PC-3 (cell line): ENCODE measurements around the gene PCNX2. TPM values are rescaled to one million over a fixed set of nuclear protein-coding genes. Genes with fewer than 3 reads are reported as not detected.

ENCODE experiments used
- ATAC-seq: fragments of 200-7000 bp; cut with Tn5 transposase; 2 replicates; pipeline ENCODE4 v1.9.1; 2020; ENCODE audit warnings: mild to moderate bottlenecking, moderate library complexity
- BruUV-seq: library from RNA; stranded (reverse); fragments of 400-500 nt; replicated peaks from 2 replicates; lab custom pipeline; 2021; lab: Mats Ljungman, UMichigan
- CTCF ChIA-PET: fragments of 300-600 bp; sonication (Branson Sonifier 250); formaldehyde crosslinking; loops from one replicate; lab custom pipeline; 2022; ENCODE audit warnings: antibody characterized with exemption; lab: Charles Lee
- POLR2A ChIA-PET: fragments of 300-600 bp; sonication (Branson Sonifier 250); formaldehyde crosslinking; loops from one replicate; lab custom pipeline; 2022; ENCODE audit warnings: antibody characterized with exemption; ENCODE audit not compliant: unreplicated experiment; lab: Charles Lee
- DNase-seq: peaks from one replicate; pipeline ENCODE4 v3.0.0-alpha.2; 2015
- H2AFZ ChIP-seq: fragments of 300-600 bp; sonication (generic); 2 replicates; pipeline ENCODE4 v1.6.0; 2016; ENCODE audit warnings: antibody characterized with exemption, low read length
- H3F3A ChIP-seq: fragments of 300-600 bp; sonication (generic); one replicate; pipeline ENCODE4 v1.6.0; 2017; ENCODE audit warnings: antibody characterized with exemption, low read length, control low read depth, mild to moderate bottlenecking; ENCODE audit not compliant: unreplicated experiment
- H3K27ac ChIP-seq: fragments of 300-600 bp; sonication (generic); 2 replicates; pipeline ENCODE4 v1.5.1; 2016; ENCODE audit warnings: mild to moderate bottlenecking, low read length
- H3K27me3 ChIP-seq: fragments of 300-600 bp; sonication (generic); 2 replicates; pipeline ENCODE4 v1.6.1; 2016; ENCODE audit warnings: low read length, mixed read lengths
- H3K36me3 ChIP-seq: fragments of 300-600 bp; sonication (generic); 2 replicates; pipeline ENCODE4 v1.6.1; 2016; ENCODE audit warnings: low read depth, mixed run types, low read length, mixed read lengths
- H3K4me1 ChIP-seq: fragments of 300-600 bp; sonication (generic); 2 replicates; pipeline ENCODE4 v1.5.1; 2016; ENCODE audit warnings: low read length; ENCODE audit not compliant: insufficient read depth
- H3K4me2 ChIP-seq: fragments of 300-600 bp; sonication (generic); 2 replicates; pipeline ENCODE4 v1.6.0; 2016; ENCODE audit warnings: low read length
- H3K4me3 ChIP-seq: fragments of 300-600 bp; sonication (generic); 2 replicates; pipeline ENCODE4 v1.5.1; 2016; ENCODE audit warnings: mild to moderate bottlenecking, low read length, mixed read lengths
- H3K79me2 ChIP-seq: fragments of 300-600 bp; sonication (generic); 2 replicates; pipeline ENCODE4 v1.6.1; 2017; ENCODE audit warnings: low read length, mixed read lengths
- H3K9ac ChIP-seq: fragments of 300-600 bp; sonication (generic); 2 replicates; pipeline ENCODE4 v1.6.0; 2016; ENCODE audit warnings: mild to moderate bottlenecking, low read length
- H3K9me2 ChIP-seq: fragments of 300-600 bp; sonication (generic); replicated peaks from 2 replicates; pipeline ENCODE4 v1.6.1; 2016; ENCODE audit warnings: mixed run types, low read length, mixed read lengths
- H3K9me3 ChIP-seq: fragments of 300-600 bp; sonication (generic); 2 replicates; pipeline ENCODE4 v1.6.1; 2016; ENCODE audit warnings: low read length, mixed read lengths
- H4K20me1 ChIP-seq: fragments of 300-600 bp; sonication (generic); 2 replicates; pipeline ENCODE4 v1.6.1; 2016; ENCODE audit warnings: low read length, mixed read lengths
- CTCF ChIP-seq: fragments of 300-600 bp; sonication (generic); conservative IDR thresholded peaks from 2 replicates; pipeline ENCODE4 v1.5.1; 2017; ENCODE audit warnings: antibody characterized with exemption, low read depth, mild to moderate bottlenecking, low read length
- EZH2 ChIP-seq: fragments of 300-600 bp; sonication (generic); IDR thresholded peaks from one replicate; pipeline ENCODE4 v1.6.1; 2017; ENCODE audit warnings: antibody characterized with exemption, mild to moderate bottlenecking, low read length; ENCODE audit not compliant: unreplicated experiment
- EZH2phosphoT487 ChIP-seq: fragments of 300-600 bp; sonication (generic); IDR thresholded peaks from 2 replicates; pipeline ENCODE4 v1.6.1; 2018; ENCODE audit warnings: mild to moderate bottlenecking, antibody characterized with exemption, low read length, borderline replicate concordance
- intact Hi-C: fragments of 100-400 bp; cut with micrococcal nuclease; formaldehyde crosslinking; loops from 2 replicates; pipeline ENCODE4 v1.9.0; 2023
- total RNA-seq: library from RNA; depleted of rRNA; stranded (reverse); fragments of >200 nt; gene quantifications from 2 replicates; pipeline ENCODE4 v1.2.3, GENCODE V29; 2014

Gene PCNX2
- total RNA-seq, 1 experiment from 2014 or later, result 17.3 TPM

GRCh38 chr1:233027046-233027445 lies 268.5 kb downstream of the PCNX2 start:
- POLR2A ChIA-PET, result no interaction called here
- TF ChIP-seq EZH2, result no peak
- no peak for TF ChIP-seq CTCF
- TF ChIP-seq EZH2phosphoT487, result no peak
- ATAC-seq (no peak), DNase-seq (no peak)
- Histone ChIP-seq H3K4me3 (no peak overlapping the region), H3K9me3 (no peaks in the 10 kb centered on the region), H3K9ac (no peak overlapping the region), H3K4me1 (peaks cover 18% of the 10 kb centered on the region), H3K36me3 (no peaks in the 10 kb centered on the region), H3K27me3 (no peaks in the 10 kb centered on the region), H2AFZ (no peak overlapping the region), H3K27ac (no peak overlapping the region), H3F3A (no peaks in the 10 kb centered on the region), H4K20me1 (no peaks in the 10 kb centered on the region), H3K4me2 (no peak overlapping the region), H3K9me2 (no peaks in the 10 kb centered on the region), H3K79me2 (no peaks in the 10 kb centered on the region)
- intact Hi-C loops, result no loop called here
- CTCF ChIA-PET, result no interaction called here
- BruUV-seq, result no TSS peak

- Histone ChIP-seq H2AFZ (no peak overlapping the region), H4K20me1 (no peaks in the 10 kb centered on the region), H3K9ac (no peak overlapping the region), H3K4me2 (peak overlapping the region; percentile 30), H3K4me3 (no peak overlapping the region), H3K27me3 (no peaks in the 10 kb centered on the region), H3F3A (no peaks in the 10 kb centered on the region), H3K9me2 (no peaks in the 10 kb centered on the region), H3K9me3 (no peaks in the 10 kb centered on the region), H3K79me2 (no peaks in the 10 kb centered on the region), H3K27ac (peak overlapping the region; percentile 59), H3K4me1 (peaks cover 18% of the 10 kb centered on the region), H3K36me3 (no peaks in the 10 kb centered on the region)
- intact Hi-C loops, result loop anchor here (1.0 kb wide), 2 partner anchors 147 to 395 kb away; partner anchors contain the start of gene SIPA1L2
- TF ChIP-seq EZH2 (no peak), CTCF (peak; percentile 32; the same call in 1 of the 2 replicates)
- ChIA-PET POLR2A (interaction anchor here (0.6 kb wide), 2 partner anchors 259 to 269 kb away, joined by 3 read pairs; no protein-coding TSS in a partner anchor), CTCF (interaction anchor here (0.6 to 1.1 kb wide), 3 partner anchors 88 to 396 kb away, joined by 3 to 8 read pairs (median 5); partner anchors contain the start of gene SIPA1L2)
- no TSS peak for BruUV-seq
- DNase-seq (peak; percentile 87), ATAC-seq (peak; percentile 87)
These were observed 270.0 kb downstream of the PCNX2 start for GRCh38 chr1:233025567-233025966.

GRCh38 chr1:233025157-233025556 lies 270.4 kb downstream of the PCNX2 start:
- Histone ChIP-seq H3K36me3 (no peaks in the 10 kb centered on the region), H3K4me1 (peaks cover 18% of the 10 kb centered on the region), H3K9me2 (no peaks in the 10 kb centered on the region), H3K27me3 (no peaks in the 10 kb centered on the region), H3F3A (no peaks in the 10 kb centered on the region), H4K20me1 (no peaks in the 10 kb centered on the region), H3K79me2 (no peaks in the 10 kb centered on the region), H3K27ac (peak overlapping the region; percentile 59), H3K9ac (no peak overlapping the region), H3K4me3 (no peak overlapping the region), H3K4me2 (peak overlapping the region; percentile 30), H2AFZ (no peak overlapping the region), H3K9me3 (no peaks in the 10 kb centered on the region)
- intact Hi-C loops, result loop anchor here (1.0 kb wide), 2 partner anchors 147 to 395 kb away; partner anchors contain the start of gene SIPA1L2
- DNase-seq (peak; percentile 67), ATAC-seq (peak; percentile 64)
- CTCF ChIA-PET, result interaction anchor here (0.6 to 1.1 kb wide), 3 partner anchors 88 to 395 kb away, joined by 3 to 8 read pairs (median 5); partner anchors contain the start of gene SIPA1L2
- BruUV-seq, result no TSS peak
- POLR2A ChIA-PET, result no interaction called here
- TF ChIP-seq EZH2phosphoT487, result no peak
- TF ChIP-seq CTCF, result peak; percentile 81
- TF ChIP-seq EZH2, result no peak
